Lung (tissue), 12 donors: ENCODE results near the gene BDKRB2. TPM values are rescaled to one million over a fixed set of nuclear protein-coding genes. Genes with fewer than 3 reads are reported as not detected.

Source experiments
- ATAC-seq: fragments of 200-7000 bp; cut with Tn5 transposase; one replicate; pipeline ENCODE4 v1.9.1; 2020; ENCODE audit warnings: moderate number of reproducible peaks; ENCODE audit not compliant: insufficient read depth, low FRiP score
- DNase-seq, 3 donors: peaks; one replicate each; pipeline ENCODE4 v3.0.0-alpha.2; 2013 to 2017
- H3K27ac ChIP-seq, 2 donors: one replicate each; pipeline ENCODE4 v1.5.1; 2013; ENCODE audit warnings: mild to moderate bottlenecking in 2 of 2, moderate library complexity in 2 of 2, control low read depth in 1 of 2, inconsistent platforms in 1 of 2, low read depth in 1 of 2, low read length in 1 of 2
- H3K27me3 ChIP-seq, 3 donors: one replicate each; pipeline ENCODE4 v1.5.1; 2013; ENCODE audit warnings: low read length in 2 of 3; ENCODE audit not compliant: control insufficient read depth in 3 of 3, insufficient read depth in 3 of 3
- H3K36me3 ChIP-seq, 4 donors: one replicate each; pipeline ENCODE4 v1.5.1; 2013; ENCODE audit warnings: low read length in 4 of 4, mild to moderate bottlenecking in 1 of 4, moderate library complexity in 1 of 4; ENCODE audit not compliant: control insufficient read depth in 4 of 4, insufficient read depth in 4 of 4
- H3K4me1 ChIP-seq, 5 donors: one replicate each; pipeline ENCODE4 v1.5.1; 2013; ENCODE audit warnings: low read length in 5 of 5, mild to moderate bottlenecking in 2 of 5, moderate library complexity in 1 of 5; ENCODE audit not compliant: control insufficient read depth in 5 of 5, insufficient read depth in 5 of 5
- H3K4me3 ChIP-seq: one replicate; pipeline ENCODE4 v1.5.1; 2013; ENCODE audit warnings: mild to moderate bottlenecking, control low read depth, moderate library complexity
- H3K9ac ChIP-seq, 2 donors: one replicate each; pipeline ENCODE4 v1.5.1; 2013; ENCODE audit warnings: low read length in 2 of 2, control low read depth in 1 of 2; ENCODE audit not compliant: insufficient read depth in 1 of 2
- H3K9me3 ChIP-seq, 4 donors: one replicate each; pipeline ENCODE4 v1.5.1; 2013; ENCODE audit warnings: low read length in 3 of 4, mild to moderate bottlenecking in 1 of 4, moderate library complexity in 1 of 4; ENCODE audit not compliant: control insufficient read depth in 4 of 4, insufficient read depth in 3 of 4
- CTCF ChIP-seq: IDR thresholded peaks from 2 replicates; pipeline ENCODE4 v1.5.1; 2012; ENCODE audit warnings: mild to moderate bottlenecking; ENCODE audit errors: control extremely low read depth, extremely low read depth
- WGBS, 2 donors: extraction: QIAGEN DNeasy Blood & Tissue Kit; methylation state at CpG; one replicate each; pipeline ENCODE4 v1.1.7; 2013; 5-methylcytosine and 5-hydroxymethylcytosine counted together
- polyA plus RNA-seq, 2 donors: library from polyadenylated mRNA; stranded (reverse); fragments of 200-250 nt; gene quantifications; one replicate each; pipeline ENCODE4 v1.2.1, GENCODE V29; 2013
- total RNA-seq, 2 donors: library from RNA; depleted of rRNA in 1 of 2; stranded (reverse); fragments of >200 nt in 1 of 2; gene quantifications; one replicate each; pipeline ENCODE4 v1.2.1, GENCODE V29; 2014 to 2021
- donor health status: control.
- donor health status: control.
- donor health status: Bipolar disorder and iron deficiency.
- donor health status: healthy.
- donor health status: DM: yes; HTN: yes; CAD: no.

The BDKRB2 gene
- total and polyA plus RNA-seq, 4 donors, result 0.77 to 5.8 (median 2.4) TPM

DNA sequence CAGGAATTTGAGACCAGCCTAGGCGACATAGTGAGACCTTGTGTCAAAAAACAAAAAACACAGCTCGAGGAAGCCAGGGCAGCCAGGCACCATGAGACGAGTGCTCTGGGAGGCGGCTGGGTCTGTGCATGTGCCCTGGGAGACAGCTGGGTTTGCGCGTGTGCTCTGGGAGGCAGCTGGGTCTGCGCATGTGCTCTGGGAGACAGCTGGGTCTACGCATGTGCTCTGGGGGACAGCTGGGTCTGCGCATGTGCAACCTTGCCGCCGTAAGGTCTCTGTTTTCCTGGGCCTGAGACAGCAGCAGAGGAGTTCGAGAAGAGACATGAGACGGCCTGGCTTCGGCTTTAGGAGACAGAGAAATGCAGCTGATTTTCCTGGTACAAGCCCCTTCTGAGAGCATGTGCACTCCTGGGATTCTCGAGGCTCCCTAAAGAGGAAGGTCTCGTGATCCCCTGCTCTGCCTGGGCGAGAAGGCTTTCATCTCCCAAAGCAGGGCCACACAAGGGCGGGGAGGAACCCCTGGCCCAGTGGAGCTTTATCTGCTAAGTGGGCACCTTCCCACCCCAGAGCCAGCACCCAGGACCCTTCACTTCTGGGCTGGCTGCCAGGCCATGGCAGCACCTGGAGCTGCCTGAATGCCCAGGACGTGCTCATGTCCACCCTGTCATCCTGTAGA is 47.8 kb downstream of the BDKRB2 start:
- no peak for TF ChIP-seq CTCF
- DNase-seq (no peak), ATAC-seq (no peak)
- Histone ChIP-seq H3K36me3 (no peaks in the 10 kb centered on the region), H3K4me1 (peaks cover 0 to 34% (median 2%) of the 10 kb centered on the region in 5 donors), H3K27me3 (peaks cover 0 to 3% (median 0%) of the 10 kb centered on the region in 3 donors), H3K9me3 (no peaks in the 10 kb centered on the region), H3K9ac (no peak overlapping the region), H3K27ac (no peak overlapping the region), H3K4me3 (no peak overlapping the region)
- 93% methylated on average over 19 of the region's 19 CpGs for WGBS, 2 donors

DNA sequence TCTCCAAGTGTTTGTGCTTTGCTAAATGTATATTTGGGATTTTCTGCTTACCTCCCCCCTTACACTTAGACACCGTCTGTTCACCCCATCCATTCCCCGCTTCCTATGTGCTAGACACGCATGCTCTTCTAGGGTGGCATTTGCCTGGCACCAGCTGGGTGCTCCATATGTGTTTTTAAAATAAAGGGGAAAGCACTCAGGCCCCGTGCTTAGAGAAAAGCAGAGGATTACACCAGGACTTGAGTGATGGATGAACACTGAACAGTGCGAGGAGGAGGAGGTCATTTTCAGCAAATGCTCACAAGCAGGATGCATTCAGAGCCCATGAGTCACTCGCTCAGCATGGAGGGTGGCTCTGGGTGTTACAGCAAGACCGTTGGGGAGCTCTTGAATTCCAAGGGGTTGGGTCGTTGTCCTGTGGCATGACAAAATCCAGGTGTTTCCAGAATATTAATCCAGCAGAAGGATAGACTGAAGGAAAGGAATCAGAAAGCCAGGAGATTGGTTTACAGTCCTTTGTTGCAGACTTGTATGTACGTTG is 48.4 kb downstream of the BDKRB2 start:
- Histone ChIP-seq H3K4me1 (peaks cover 0 to 34% (median 2%) of the 10 kb centered on the region in 5 donors), H3K27ac (no peak overlapping the region), H3K36me3 (no peaks in the 10 kb centered on the region), H3K9ac (no peak overlapping the region), H3K4me3 (no peak overlapping the region), H3K9me3 (no peaks in the 10 kb centered on the region), H3K27me3 (peaks cover 0 to 3% (median 0%) of the 10 kb centered on the region in 3 donors)
- 73 to 75% methylated on average over 9 of the region's 9 CpGs for WGBS, 2 donors
- DNase-seq (peak; percentile 40 to 69 (median 56)), ATAC-seq (peak; percentile 64)
- TF ChIP-seq CTCF, result no peak

DNA sequence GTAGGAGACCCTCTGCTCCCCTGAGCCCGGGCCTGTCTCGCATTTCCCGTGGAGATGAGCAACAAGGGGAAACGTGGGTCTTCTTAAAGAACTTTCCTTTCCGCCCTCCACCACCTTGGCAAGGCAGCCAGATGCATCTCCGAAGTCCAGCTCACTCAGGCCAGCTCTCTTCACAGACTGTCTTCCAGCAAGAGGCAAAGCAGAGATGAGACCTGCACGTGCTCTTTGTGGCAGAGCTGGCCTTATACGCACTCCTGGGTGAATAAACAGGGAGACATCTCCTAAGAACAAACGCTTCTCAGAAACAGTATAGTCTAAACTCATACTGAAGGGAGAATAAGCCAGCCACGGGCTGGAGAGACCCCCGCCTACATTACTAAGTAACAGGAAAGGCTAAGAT is 50.0 kb downstream of the BDKRB2 start:
- no peak for ATAC-seq
- Histone ChIP-seq H3K4me3 (no peak overlapping the region), H3K36me3 (no peaks in the 10 kb centered on the region), H3K4me1 (peaks cover 0 to 25% (median 2%) of the 10 kb centered on the region in 5 donors), H3K27me3 (peaks cover 0 to 3% (median 0%) of the 10 kb centered on the region in 3 donors), H3K9ac (no peak overlapping the region), H3K27ac (no peak overlapping the region), H3K9me3 (peaks cover 0 to 5% (median under 1%) of the 10 kb centered on the region in 4 donors)
- WGBS, 2 donors, result 84 to 86% methylated on average over 11 of the region's 11 CpGs
- no peak for TF ChIP-seq CTCF
- DNase-seq, result no peak
